ENCODE results near the gene HMGXB3.

Gene HMGXB3

GRCh38 chr5:150078802-150079689 is 78.5 kb downstream of the HMGXB3 start:
- Mint-ChIP-seq H3K36me3 (ENCODE audit: low read depth) (no peaks in the 10 kb centered on the region), H3K4me3 (no peak overlapping the region)

GRCh38 chr5:150079909-150080461 is 79.4 kb downstream of the HMGXB3 start:
- Mint-ChIP-seq H3K9me3 (no peaks in the 10 kb centered on the region), H3K4me1 (peaks cover 23% of the 10 kb centered on the region), H3K36me3 (ENCODE audit: low read depth) (no peaks in the 10 kb centered on the region), H3K27me3 (ENCODE audit: low read depth) (peaks cover 14% of the 10 kb centered on the region), H3K27ac (peak overlapping the region in 1 of 3 experiments; percentile 7), H3K4me3 (no peak overlapping the region)
- TF ChIP-seq CTCF (IDR thresholded peaks at IDR 0.05; ENCODE audit: unreplicated experiment in 3 of 3), result no peak

More at GRCh38 chr5:150078802-150079689, 78.5 kb downstream of the HMGXB3 start:
- Mint-ChIP-seq H3K27me3 (ENCODE audit: low read depth) (peaks cover 14% of the 10 kb centered on the region), H3K4me1 (peaks cover 23% of the 10 kb centered on the region), H3K9me3 (no peaks in the 10 kb centered on the region), H3K27ac (peak overlapping the region in 2 of 3 experiments; percentile 7 to 47)
- no peak for TF ChIP-seq CTCF (IDR thresholded peaks at IDR 0.05; ENCODE audit: unreplicated experiment in 3 of 3)

- H3K4me3 Mint-ChIP-seq, result no peak overlapping the region
- peaks cover 23% of the 10 kb centered on the region for H3K4me1 Mint-ChIP-seq
- peaks cover 17% of the 10 kb centered on the region for H3K27me3 Mint-ChIP-seq (ENCODE audit: low read depth)
- H3K9me3 Mint-ChIP-seq, result no peaks in the 10 kb centered on the region
- no peaks in the 10 kb centered on the region for H3K36me3 Mint-ChIP-seq (ENCODE audit: low read depth)
- peak overlapping the region; percentile 84 to 93 (median 86) for H3K27ac Mint-ChIP-seq
- no peak for TF ChIP-seq CTCF (IDR thresholded peaks at IDR 0.05; ENCODE audit: unreplicated experiment in 3 of 3)
Measured at GRCh38 chr5:150080696-150081435, 80.3 kb downstream of the HMGXB3 start.

GRCh38 chr5:150081541-150082283 is 81.2 kb downstream of the HMGXB3 start:
- H3K4me1 Mint-ChIP-seq, result peaks cover 23% of the 10 kb centered on the region
- H3K27me3 Mint-ChIP-seq (ENCODE audit: low read depth), result peaks cover 17% of the 10 kb centered on the region
- no peaks in the 10 kb centered on the region for H3K36me3 Mint-ChIP-seq (ENCODE audit: low read depth)
- TF ChIP-seq CTCF (IDR thresholded peaks at IDR 0.05; ENCODE audit: unreplicated experiment in 3 of 3), result no peak
- H3K9me3 Mint-ChIP-seq, result no peaks in the 10 kb centered on the region
- peak overlapping the region; percentile 84 to 93 (median 86) for H3K27ac Mint-ChIP-seq
- H3K4me3 Mint-ChIP-seq, result peak overlapping the region in 1 of 3 experiments; percentile 4

GRCh38 chr5:150082374-150082773 is 81.8 kb downstream of the HMGXB3 start:
- Mint-ChIP-seq H3K4me1 (peaks cover 23% of the 10 kb centered on the region), H3K27ac (peak overlapping the region; percentile 84 to 93 (median 86)), H3K9me3 (no peaks in the 10 kb centered on the region), H3K36me3 (ENCODE audit: low read depth) (no peaks in the 10 kb centered on the region), H3K4me3 (peak overlapping the region in 1 of 3 experiments; percentile 4), H3K27me3 (ENCODE audit: low read depth) (peaks cover 17% of the 10 kb centered on the region)
- TF ChIP-seq CTCF (IDR thresholded peaks at IDR 0.05; ENCODE audit: unreplicated experiment in 3 of 3), result no peak
